K562 (cell line): ENCODE data around the gene FRMD4A. TPM values are rescaled to one million over a fixed set of nuclear protein-coding genes. Genes with fewer than 3 reads are reported as not detected.

Source experiments
- E2F3 ChIP-seq: fragments of 250-450 bp; sonication (Bioruptor Pico); IDR thresholded peaks from 2 replicates; pipeline ENCODE4 v1.4.0; 2020; ENCODE audit warnings: mild to moderate bottlenecking
- ELF2 ChIP-seq: fragments of 250-450 bp; sonication (Bioruptor Pico); IDR thresholded peaks from 2 replicates; pipeline ENCODE4 v1.5.0; 2021; ENCODE audit warnings: mild to moderate bottlenecking
- EZH2 ChIP-seq: IDR thresholded peaks from 2 replicates; pipeline ENCODE4 v1.6.1; 2012; ENCODE audit warnings: low read depth, mild to moderate bottlenecking, inconsistent platforms, low read length, borderline replicate concordance
- GABPB1 ChIP-seq: sonication (generic); formaldehyde crosslinking; IDR thresholded peaks from 2 replicates; pipeline ENCODE4 v1.8.0; 2022; ENCODE audit warnings: mild to moderate bottlenecking, missing genetic modification reagents
- MIER1 ChIP-seq: fragments of 450-650 bp; IDR thresholded peaks from 2 replicates; pipeline ENCODE4 v1.6.1; 2016; ENCODE audit warnings: antibody characterized with exemption, mild to moderate bottlenecking, low read depth
- NFXL1 ChIP-seq: fragments of 450-650 bp; formaldehyde crosslinking; IDR thresholded peaks from 2 replicates; pipeline ENCODE4 v1.4.0; 2021; ENCODE audit warnings: mild to moderate bottlenecking
- POLR2AphosphoS5 ChIP-seq: IDR thresholded peaks from 2 replicates; pipeline ENCODE4 v1.6.1; 2011; ENCODE audit warnings: mild to moderate bottlenecking, low read depth, low read length, moderate library complexity; ENCODE audit not compliant: control insufficient read depth, insufficient read depth
- RAD21 ChIP-seq, 2 experiments: fragments of 250-450 bp in 1 of 2; fragments of 450-650 bp in 1 of 2; sonication (Bioruptor Pico) in 1 of 2; formaldehyde crosslinking in 1 of 2; IDR thresholded peaks in 1 of 2; conservative IDR thresholded peaks in 1 of 2; 2 replicates each; pipeline versions ENCODE4 v1.4.0 to v1.8.0; 2020 to 2022; ENCODE audit warnings: mild to moderate bottlenecking in 2 of 2, moderate library complexity in 1 of 2
- RBBP5 ChIP-seq: fragments of 200-600 bp; sonication (generic); IDR thresholded peaks from 2 replicates; pipeline ENCODE4 v1.6.1; 2012; ENCODE audit warnings: borderline replicate concordance, mild to moderate bottlenecking, low read length, control low read depth, inconsistent platforms; ENCODE audit not compliant: insufficient read depth, poor library complexity, severe bottlenecking
- RCOR1 ChIP-seq, 2 experiments: IDR thresholded peaks; 2 replicates each; pipeline ENCODE4 v1.6.1; 2012; ENCODE audit warnings: low read depth in 2 of 2, low read length in 2 of 2, borderline replicate concordance in 1 of 2, improper control_type of control experiment in 1 of 2
- SMAD1 ChIP-seq: fragments of 150-350 bp; IDR thresholded peaks from 2 replicates; pipeline ENCODE4 v1.6.1; 2014; ENCODE audit warnings: low read length, low read depth; ENCODE audit not compliant: partially characterized antibody
- TOE1 ChIP-seq, 2 experiments: fragments of 450-650 bp in 1 of 2; sonication (generic) in 1 of 2; formaldehyde crosslinking in 1 of 2; IDR thresholded peaks; 2 replicates each; pipeline versions ENCODE4 v1.7.1 to v1.8.0; 2016 to 2022; ENCODE audit warnings: borderline replicate concordance in 2 of 2, mild to moderate bottlenecking in 2 of 2, antibody characterized with exemption in 1 of 2, inconsistent platforms in 1 of 2, low read depth in 1 of 2, missing genetic modification reagents in 1 of 2, moderate library complexity in 1 of 2
- ZBTB1 ChIP-seq: sonication (generic); formaldehyde crosslinking; IDR thresholded peaks from 2 replicates; pipeline ENCODE4 v1.8.1; 2023; ENCODE audit warnings: missing genetic modification reagents, low read depth, mild to moderate bottlenecking, borderline replicate concordance
- ZKSCAN1 ChIP-seq: fragments of 150-350 bp; IDR thresholded peaks from 2 replicates; pipeline ENCODE4 v1.6.1; 2016; ENCODE audit warnings: low read depth, low read length
- ZNF174 ChIP-seq: fragments of 250-450 bp; sonication (Bioruptor Pico); IDR thresholded peaks from 2 replicates; pipeline ENCODE4 v1.4.0; 2020; ENCODE audit warnings: mild to moderate bottlenecking
- ZNF253 ChIP-seq: fragments of 250-450 bp; sonication (Bioruptor Pico); conservative IDR thresholded peaks from 2 replicates; pipeline ENCODE4 v1.6.1; 2021; ENCODE audit warnings: mild to moderate bottlenecking
- ZNF408 ChIP-seq: fragments of 250-450 bp; sonication (Bioruptor Pico); IDR thresholded peaks from 2 replicates; pipeline ENCODE4 v1.4.0; 2020; ENCODE audit warnings: low read depth, mild to moderate bottlenecking, moderate library complexity
- ZNF444 ChIP-seq: fragments of 250-450 bp; sonication (Bioruptor Pico); IDR thresholded peaks from 2 replicates; pipeline ENCODE4 v1.4.0; 2020; ENCODE audit warnings: mild to moderate bottlenecking, moderate library complexity
- polyA plus RNA-seq, 8 experiments: library from polyadenylated mRNA; depleted of rRNA in 4 of 8; stranded (reverse) in 5 of 8; unstranded in 3 of 8; fragments of >200 nt; fragmentation: Nextera tagmentation in 2 of 8; fragmentation: Illumina TruSeq in 1 of 8; extraction: Ambion mirVana in 2 of 8; extraction: Trizol in 1 of 8; gene quantifications; 2 replicates each; pipeline versions ENCODE4 v1.2.1 to v1.2.3, GENCODE V29; 2011 to 2014; ENCODE audit warnings: inconsistent platforms in 1 of 8, missing spikeins in 1 of 8
- total RNA-seq, 7 experiments: library from RNA; depleted of rRNA in 6 of 7; stranded (reverse); fragments of >200 nt in 6 of 7; fragmentation: Illumina TruSeq in 2 of 7; extraction: Trizol in 2 of 7; gene quantifications; 2 replicates each; pipeline versions ENCODE4 v1.2.1 to v1.2.3, GENCODE V29; 2011 to 2021; ENCODE audit warnings: low replicate concordance in 1 of 7
- TF ChIP-seq, protein P1 (sequence below): sonication (generic); formaldehyde crosslinking; IDR thresholded peaks from 2 replicates; pipeline ENCODE4 v1.8.1; 2023; ENCODE audit warnings: mild to moderate bottlenecking, missing genetic modification reagents, moderate library complexity
- TF ChIP-seq, protein P2 (sequence below), 2 experiments: fragments of 450-650 bp in 1 of 2; sonication (generic) in 1 of 2; formaldehyde crosslinking in 1 of 2; IDR thresholded peaks in 1 of 2; conservative IDR thresholded peaks in 1 of 2; 2 replicates each; pipeline versions ENCODE4 v1.6.1 to v1.8.1; 2016 to 2023; ENCODE audit warnings: mild to moderate bottlenecking in 2 of 2, moderate library complexity in 2 of 2, inconsistent platforms in 1 of 2, missing genetic modification reagents in 1 of 2
- TF ChIP-seq, protein P3 (sequence below): sonication (generic); formaldehyde crosslinking; IDR thresholded peaks from 2 replicates; pipeline ENCODE4 v1.8.0; 2022; ENCODE audit warnings: mild to moderate bottlenecking, missing genetic modification reagents
- TF ChIP-seq, protein P4 (sequence below): sonication (generic); formaldehyde crosslinking; IDR thresholded peaks from 2 replicates; pipeline ENCODE4 v1.8.1; 2022; ENCODE audit warnings: missing genetic modification reagents

FRMD4A gene
- total and polyA plus RNA-seq, 9 of the 15 experiments (the other 6 are each of a cell fraction or from before 2014, with no cell fraction given), result 0.80 to 5.2 (median 3.0) TPM

DNA sequence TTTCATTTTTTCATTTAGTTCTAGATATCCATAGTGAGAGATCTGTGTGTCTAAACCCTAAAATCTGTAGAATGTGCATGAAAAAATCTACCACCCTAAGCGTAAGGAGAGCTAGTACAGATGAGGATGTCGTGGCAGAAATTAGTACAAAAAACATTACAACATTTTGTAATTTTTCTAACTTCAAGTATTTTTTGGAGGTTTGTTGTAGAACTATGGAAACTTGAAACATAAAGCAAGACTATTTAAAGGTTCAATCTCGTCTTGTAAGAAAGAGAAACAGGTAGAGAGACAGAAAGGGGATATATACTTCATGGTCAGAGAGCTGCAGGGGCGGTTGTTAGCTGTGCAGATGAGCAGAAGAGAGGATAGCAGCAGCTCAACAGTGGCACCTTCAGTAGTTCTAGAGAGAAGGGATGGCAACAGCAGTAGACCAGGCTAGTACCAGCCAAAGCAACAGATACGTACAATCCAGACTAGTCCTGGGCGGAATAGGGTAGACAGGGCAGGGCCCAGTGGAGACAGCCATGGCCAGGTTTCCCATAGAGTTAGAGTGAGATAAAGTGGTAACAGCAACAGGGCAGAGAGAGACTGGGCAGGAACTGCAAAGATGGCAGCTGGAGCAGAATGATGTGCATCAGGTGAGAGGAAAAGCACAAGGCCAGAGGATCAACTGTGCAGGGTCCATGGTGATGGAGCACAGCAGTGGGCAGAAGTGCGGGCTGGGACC, 145.2 kb downstream of the FRMD4A start (continued):
- TF ChIP-seq, protein P1, sequence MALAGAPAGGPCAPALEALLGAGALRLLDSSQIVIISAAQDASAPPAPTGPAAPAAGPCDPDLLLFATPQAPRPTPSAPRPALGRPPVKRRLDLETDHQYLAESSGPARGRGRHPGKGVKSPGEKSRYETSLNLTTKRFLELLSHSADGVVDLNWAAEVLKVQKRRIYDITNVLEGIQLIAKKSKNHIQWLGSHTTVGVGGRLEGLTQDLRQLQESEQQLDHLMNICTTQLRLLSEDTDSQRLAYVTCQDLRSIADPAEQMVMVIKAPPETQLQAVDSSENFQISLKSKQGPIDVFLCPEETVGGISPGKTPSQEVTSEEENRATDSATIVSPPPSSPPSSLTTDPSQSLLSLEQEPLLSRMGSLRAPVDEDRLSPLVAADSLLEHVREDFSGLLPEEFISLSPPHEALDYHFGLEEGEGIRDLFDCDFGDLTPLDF (CRISPR knock-in tag), result peak; percentile 93
- TF ChIP-seq TOE1 (IDR thresholded peaks at IDR 0.05; ENCODE audit: borderline replicate concordance) (peak; percentile 82), TOE1 (CRISPR knock-in tag; IDR thresholded peaks at IDR 0.05; ENCODE audit: borderline replicate concordance, low read depth) (peak; percentile 46; the same call in 1 of the 2 replicates), GABPB1 (CRISPR knock-in tag) (0 out of 2 replicates have a peak, but pooled peaks have one; percentile 16), RAD21 (CRISPR knock-in tag; conservative IDR thresholded peaks at IDR 0.05 in 1 of 2, IDR thresholded peaks at IDR 0.05 in 1 of 2) (no peak), EZH2 (no peak), MIER1 (no peak), SMAD1 (peak; percentile 99), ZNF253 (peak; percentile 100), RBBP5 (no peak), ELF2 (CRISPR knock-in tag) (peak; percentile 72; the same call in 1 of the 2 replicates), ZNF408 (CRISPR knock-in tag) (0 out of 2 replicates have a peak, but pooled peaks have one; percentile 22), NFXL1 (CRISPR knock-in tag) (peak; percentile 96), ZBTB1 (no peak), ZNF444 (peak; percentile 96), POLR2AphosphoS5 (peak; percentile 100), ZKSCAN1 (0 out of 2 replicates have a peak, but pooled peaks have one; percentile 45), E2F3 (CRISPR knock-in tag) (peak; percentile 91; the same call in 1 of the 2 replicates), ZNF174 (CRISPR knock-in tag) (peak; percentile 84; the same call in 1 of the 2 replicates), RCOR1 (IDR thresholded peaks at IDR 0.05; ENCODE audit: borderline replicate concordance in 1 of 2, low read depth in 2 of 2, low read length in 2 of 2) (peak; percentile 45 to 86; a peak in 1 of 4 replicates)
- TF ChIP-seq, protein P2, sequence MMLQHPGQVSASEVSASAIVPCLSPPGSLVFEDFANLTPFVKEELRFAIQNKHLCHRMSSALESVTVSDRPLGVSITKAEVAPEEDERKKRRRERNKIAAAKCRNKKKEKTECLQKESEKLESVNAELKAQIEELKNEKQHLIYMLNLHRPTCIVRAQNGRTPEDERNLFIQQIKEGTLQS (IDR thresholded peaks at IDR 0.05), result no peak
- TF ChIP-seq, protein P2 (CRISPR knock-in tag; conservative IDR thresholded peaks at IDR 0.05), result peak; percentile 81
- TF ChIP-seq, protein P3, sequence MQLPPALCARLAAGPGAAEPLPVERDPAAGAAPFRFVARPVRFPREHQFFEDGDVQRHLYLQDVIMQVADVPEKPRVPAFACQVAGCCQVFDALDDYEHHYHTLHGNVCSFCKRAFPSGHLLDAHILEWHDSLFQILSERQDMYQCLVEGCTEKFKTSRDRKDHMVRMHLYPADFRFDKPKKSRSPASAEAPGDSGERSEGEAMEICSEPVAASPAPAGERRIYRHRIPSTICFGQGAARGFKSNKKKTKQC, result peak; percentile 77; the same call in 1 of the 2 replicates
- TF ChIP-seq, protein P4, sequence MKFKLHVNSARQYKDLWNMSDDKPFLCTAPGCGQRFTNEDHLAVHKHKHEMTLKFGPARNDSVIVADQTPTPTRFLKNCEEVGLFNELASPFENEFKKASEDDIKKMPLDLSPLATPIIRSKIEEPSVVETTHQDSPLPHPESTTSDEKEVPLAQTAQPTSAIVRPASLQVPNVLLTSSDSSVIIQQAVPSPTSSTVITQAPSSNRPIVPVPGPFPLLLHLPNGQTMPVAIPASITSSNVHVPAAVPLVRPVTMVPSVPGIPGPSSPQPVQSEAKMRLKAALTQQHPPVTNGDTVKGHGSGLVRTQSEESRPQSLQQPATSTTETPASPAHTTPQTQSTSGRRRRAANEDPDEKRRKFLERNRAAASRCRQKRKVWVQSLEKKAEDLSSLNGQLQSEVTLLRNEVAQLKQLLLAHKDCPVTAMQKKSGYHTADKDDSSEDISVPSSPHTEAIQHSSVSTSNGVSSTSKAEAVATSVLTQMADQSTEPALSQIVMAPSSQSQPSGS (CRISPR knock-in tag), result no peak
